HCT116 (cell line): ENCODE measurements around the gene SMTN.

Source experiments
- CBX3 ChIP-seq: IDR thresholded peaks from 2 replicates; pipeline ENCODE4 v1.6.1; 2012; ENCODE audit warnings: low read depth
- EGR1 ChIP-seq: IDR thresholded peaks from 2 replicates; pipeline ENCODE4 v1.6.1; 2012; ENCODE audit warnings: low read depth
- EZH2 ChIP-seq: fragments of 200-600 bp; sonication (generic); IDR thresholded peaks from 2 replicates; pipeline ENCODE4 v1.6.1; 2017; ENCODE audit warnings: antibody characterized with exemption, mixed run types
- JUND ChIP-seq: IDR thresholded peaks from 2 replicates; pipeline ENCODE4 v1.6.1; 2012
- POLR2A ChIP-seq: IDR thresholded peaks from 2 replicates; pipeline ENCODE4 v1.7.0; 2011; ENCODE audit warnings: borderline replicate concordance; ENCODE audit not compliant: insufficient read depth, insufficient read length; ENCODE audit errors: extremely low read depth
- POLR2AphosphoS5 ChIP-seq: IDR thresholded peaks from 2 replicates; pipeline ENCODE4 v1.6.1; 2011; ENCODE audit warnings: mild to moderate bottlenecking, low read depth, low read length, moderate library complexity
- RAD21 ChIP-seq: IDR thresholded peaks from 2 replicates; pipeline ENCODE4 v1.6.1; 2012; ENCODE audit warnings: low read depth, mild to moderate bottlenecking
- SP1 ChIP-seq: IDR thresholded peaks from 2 replicates; pipeline ENCODE4 v1.6.1; 2012; ENCODE audit warnings: low read depth
- SRF ChIP-seq: IDR thresholded peaks from 2 replicates; pipeline ENCODE4 v1.6.1; 2012; ENCODE audit warnings: low read depth
- TF ChIP-seq, protein P1 (sequence below), 3 experiments: fragments of 200-600 bp in 1 of 3; sonication (generic) in 1 of 3; IDR thresholded peaks in 2 of 3; conservative IDR thresholded peaks in 1 of 3; 2 replicates each; pipeline ENCODE4 v1.5.1; 2012 to 2017; ENCODE audit warnings: low read depth in 2 of 3, low read length in 2 of 3, antibody characterized with exemption in 1 of 3, borderline replicate concordance in 1 of 3, control low read depth in 1 of 3, mild to moderate bottlenecking in 1 of 3, mixed read lengths in 1 of 3, mixed run types in 1 of 3, moderate library complexity in 1 of 3; ENCODE audit not compliant: insufficient read depth in 1 of 3
- TF ChIP-seq, protein P2 (sequence below): IDR thresholded peaks from 2 replicates; pipeline ENCODE4 v1.6.1; 2012
- TF ChIP-seq, protein P3 (sequence below): IDR thresholded peaks from 2 replicates; pipeline ENCODE4 v1.6.1; 2012; ENCODE audit warnings: low read depth

GRCh38 chr22:31100762-31101525 lies 19.8 kb downstream of the SMTN start:
- TF ChIP-seq RAD21: no peak
- TF ChIP-seq, protein P1, sequence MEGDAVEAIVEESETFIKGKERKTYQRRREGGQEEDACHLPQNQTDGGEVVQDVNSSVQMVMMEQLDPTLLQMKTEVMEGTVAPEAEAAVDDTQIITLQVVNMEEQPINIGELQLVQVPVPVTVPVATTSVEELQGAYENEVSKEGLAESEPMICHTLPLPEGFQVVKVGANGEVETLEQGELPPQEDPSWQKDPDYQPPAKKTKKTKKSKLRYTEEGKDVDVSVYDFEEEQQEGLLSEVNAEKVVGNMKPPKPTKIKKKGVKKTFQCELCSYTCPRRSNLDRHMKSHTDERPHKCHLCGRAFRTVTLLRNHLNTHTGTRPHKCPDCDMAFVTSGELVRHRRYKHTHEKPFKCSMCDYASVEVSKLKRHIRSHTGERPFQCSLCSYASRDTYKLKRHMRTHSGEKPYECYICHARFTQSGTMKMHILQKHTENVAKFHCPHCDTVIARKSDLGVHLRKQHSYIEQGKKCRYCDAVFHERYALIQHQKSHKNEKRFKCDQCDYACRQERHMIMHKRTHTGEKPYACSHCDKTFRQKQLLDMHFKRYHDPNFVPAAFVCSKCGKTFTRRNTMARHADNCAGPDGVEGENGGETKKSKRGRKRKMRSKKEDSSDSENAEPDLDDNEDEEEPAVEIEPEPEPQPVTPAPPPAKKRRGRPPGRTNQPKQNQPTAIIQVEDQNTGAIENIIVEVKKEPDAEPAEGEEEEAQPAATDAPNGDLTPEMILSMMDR (IDR thresholded peaks at IDR 0.05 in 2 of 3, conservative IDR thresholded peaks at IDR 0.05 in 1 of 3; ENCODE audit: borderline replicate concordance in 1 of 3, insufficient read depth in 1 of 3, low read depth in 2 of 3, low read length in 2 of 3): no peak
- TF ChIP-seq CBX3: no peak
- no peak for TF ChIP-seq POLR2AphosphoS5
- no peak for TF ChIP-seq POLR2A
- no peak for TF ChIP-seq EZH2
- no peak for TF ChIP-seq EGR1
- TF ChIP-seq, protein P2, sequence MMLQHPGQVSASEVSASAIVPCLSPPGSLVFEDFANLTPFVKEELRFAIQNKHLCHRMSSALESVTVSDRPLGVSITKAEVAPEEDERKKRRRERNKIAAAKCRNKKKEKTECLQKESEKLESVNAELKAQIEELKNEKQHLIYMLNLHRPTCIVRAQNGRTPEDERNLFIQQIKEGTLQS: no peak
- no peak for TF ChIP-seq SRF
- no peak for TF ChIP-seq JUND
- TF ChIP-seq, protein P3, sequence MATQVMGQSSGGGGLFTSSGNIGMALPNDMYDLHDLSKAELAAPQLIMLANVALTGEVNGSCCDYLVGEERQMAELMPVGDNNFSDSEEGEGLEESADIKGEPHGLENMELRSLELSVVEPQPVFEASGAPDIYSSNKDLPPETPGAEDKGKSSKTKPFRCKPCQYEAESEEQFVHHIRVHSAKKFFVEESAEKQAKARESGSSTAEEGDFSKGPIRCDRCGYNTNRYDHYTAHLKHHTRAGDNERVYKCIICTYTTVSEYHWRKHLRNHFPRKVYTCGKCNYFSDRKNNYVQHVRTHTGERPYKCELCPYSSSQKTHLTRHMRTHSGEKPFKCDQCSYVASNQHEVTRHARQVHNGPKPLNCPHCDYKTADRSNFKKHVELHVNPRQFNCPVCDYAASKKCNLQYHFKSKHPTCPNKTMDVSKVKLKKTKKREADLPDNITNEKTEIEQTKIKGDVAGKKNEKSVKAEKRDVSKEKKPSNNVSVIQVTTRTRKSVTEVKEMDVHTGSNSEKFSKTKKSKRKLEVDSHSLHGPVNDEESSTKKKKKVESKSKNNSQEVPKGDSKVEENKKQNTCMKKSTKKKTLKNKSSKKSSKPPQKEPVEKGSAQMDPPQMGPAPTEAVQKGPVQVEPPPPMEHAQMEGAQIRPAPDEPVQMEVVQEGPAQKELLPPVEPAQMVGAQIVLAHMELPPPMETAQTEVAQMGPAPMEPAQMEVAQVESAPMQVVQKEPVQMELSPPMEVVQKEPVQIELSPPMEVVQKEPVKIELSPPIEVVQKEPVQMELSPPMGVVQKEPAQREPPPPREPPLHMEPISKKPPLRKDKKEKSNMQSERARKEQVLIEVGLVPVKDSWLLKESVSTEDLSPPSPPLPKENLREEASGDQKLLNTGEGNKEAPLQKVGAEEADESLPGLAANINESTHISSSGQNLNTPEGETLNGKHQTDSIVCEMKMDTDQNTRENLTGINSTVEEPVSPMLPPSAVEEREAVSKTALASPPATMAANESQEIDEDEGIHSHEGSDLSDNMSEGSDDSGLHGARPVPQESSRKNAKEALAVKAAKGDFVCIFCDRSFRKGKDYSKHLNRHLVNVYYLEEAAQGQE: no peak
- TF ChIP-seq SP1: no peak
